Islet of Langerhans (tissue), 1 donor: ENCODE data around the gene PRR22.
"Not testable (repeated sequence)": the region's sequence is repeated elsewhere in the genome, so short reads cannot be mapped to it uniquely, and the experiment has no call there.

Experiments
- FAIRE-seq: peaks from one replicate; lab custom pipeline; 2011; peaks lifted over from hg19 to GRCh38; lab: Jason Lieb, UNC

The PRR22 gene

GRCh38 chr19:5790559-5791520 is 6.3 kb upstream of the PRR22 start, which contains the start of gene DUS3L:
Gene DUS3L, minus strand, starts transcription at chr19:5791163. Its CDS starts 22 bp downstream, at chr19:5791141.
- peak; percentile 86 for FAIRE-seq

DNA sequence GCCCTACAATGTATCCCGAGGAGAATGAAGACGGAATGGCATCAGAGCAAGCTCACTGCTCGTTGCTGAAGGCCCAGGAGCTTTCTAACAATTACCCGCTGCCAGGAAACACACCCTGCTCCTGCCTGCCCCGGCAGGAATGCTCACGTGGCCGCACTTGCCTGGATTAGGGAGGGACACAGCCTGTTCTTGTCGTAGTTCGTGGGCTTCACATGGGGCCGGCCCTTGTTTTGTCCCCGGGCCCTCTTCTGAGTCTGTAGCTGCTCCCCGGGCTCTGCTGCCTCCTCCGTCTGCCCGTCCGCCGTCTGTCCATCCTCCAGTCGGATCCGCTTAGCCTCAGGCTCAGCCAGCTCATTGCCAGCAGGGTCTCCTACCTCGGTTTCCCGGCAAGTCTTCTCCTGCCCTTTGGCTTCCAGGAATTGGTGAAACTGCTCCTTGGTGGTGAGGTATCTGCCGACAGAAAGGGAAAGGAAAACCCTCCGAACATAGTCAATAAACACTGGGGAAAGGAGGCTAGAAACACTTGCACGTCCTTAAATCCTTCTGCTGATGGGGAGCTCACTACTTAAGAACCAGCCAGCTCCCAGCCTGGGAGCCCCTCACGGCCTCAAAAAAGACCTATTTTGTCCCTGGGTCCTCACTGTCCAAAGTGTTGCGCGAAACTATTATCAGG is 5.5 kb upstream of the PRR22 start:
- FAIRE-seq, result no peak

DNA sequence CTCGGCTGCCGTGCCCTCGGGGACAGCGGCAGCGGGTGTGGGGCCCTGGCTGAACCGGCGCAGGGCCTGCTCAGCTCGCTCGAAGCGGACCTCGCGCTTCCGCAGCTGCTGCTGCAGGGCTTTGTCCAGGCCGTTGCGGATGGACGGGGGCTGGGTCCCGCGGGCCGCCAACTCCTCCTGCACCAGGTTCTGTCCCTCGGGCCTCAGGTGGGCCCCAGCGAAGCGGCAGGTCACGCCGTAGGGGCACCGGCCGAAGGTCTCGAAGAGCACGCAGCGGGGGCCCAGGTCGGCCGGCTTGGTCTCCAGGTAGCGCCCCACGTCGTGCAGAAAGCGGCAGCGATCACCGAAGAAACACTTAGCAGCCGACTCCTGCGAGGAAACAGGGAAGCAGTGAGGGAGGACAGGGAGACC is 4.8 kb upstream of the PRR22 start:
- FAIRE-seq, result no peak

DNA sequence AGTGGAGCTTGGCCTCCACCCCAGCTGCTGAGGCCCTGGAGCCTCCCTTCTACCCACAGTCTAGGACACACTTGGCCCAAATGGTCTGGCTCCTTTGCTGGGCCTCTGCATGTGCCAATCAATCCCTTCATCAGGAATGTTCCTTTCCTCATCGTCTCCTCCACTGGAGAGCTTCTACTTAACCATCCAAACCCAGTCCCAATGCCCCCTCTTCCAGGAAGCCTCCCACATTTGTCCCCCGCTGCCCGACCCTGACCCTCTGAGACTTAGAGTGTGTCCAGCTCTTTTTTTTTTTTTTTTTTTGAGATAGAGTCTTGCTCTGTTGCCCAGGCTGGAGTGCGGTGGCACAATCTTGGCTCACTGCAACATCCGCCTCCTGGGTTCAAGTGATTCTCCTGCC is 3.9 kb upstream of the PRR22 start:
- FAIRE-seq, result no peak

GRCh38 chr19:5787409-5788182 is 3.0 kb upstream of the PRR22 start:
- no peak for FAIRE-seq

DNA sequence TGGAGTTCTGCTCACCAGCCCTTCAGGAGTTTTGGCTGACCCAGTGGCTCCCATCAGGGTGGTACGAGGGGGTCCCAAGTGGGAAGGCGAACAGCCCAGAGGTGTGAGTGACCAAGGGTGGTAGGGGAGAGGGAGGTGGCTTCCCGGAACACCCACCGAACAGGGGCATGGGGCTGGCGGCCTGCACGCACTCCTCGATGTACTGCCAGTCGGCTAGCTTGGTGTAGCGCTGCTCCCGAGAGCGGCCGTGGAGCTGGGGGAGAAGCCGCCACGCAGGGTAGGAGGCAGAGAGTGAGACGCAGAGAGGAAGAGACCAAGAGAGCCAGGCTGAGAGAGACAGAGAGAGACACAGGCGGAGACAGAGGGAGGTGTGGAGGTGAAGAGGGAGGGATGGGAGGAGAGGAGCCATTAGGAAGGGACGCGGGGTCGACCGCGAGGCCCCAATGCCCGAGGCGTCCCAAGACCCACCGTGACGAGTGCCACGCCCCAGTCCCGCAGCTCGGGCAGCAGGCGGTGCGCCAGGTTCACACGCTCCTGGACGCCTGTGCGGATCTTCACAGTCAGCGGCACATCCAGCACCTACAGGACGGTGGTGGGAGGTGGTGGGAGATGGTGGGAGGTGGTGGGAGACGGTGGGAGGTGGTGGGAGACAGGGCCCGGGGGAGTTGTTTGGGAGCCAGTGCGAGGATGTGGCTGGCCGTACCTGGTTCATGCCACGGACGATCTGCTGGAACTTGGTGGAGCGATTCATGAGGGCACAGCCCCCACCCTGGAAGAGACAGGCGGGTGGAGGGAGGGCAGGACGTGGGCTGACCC is 2.3 kb upstream of the PRR22 start:
- no peak for FAIRE-seq

GRCh38 chr19:5785423-5785822 is 877 bp upstream of the PRR22 start:
- FAIRE-seq, result no peak

DNA sequence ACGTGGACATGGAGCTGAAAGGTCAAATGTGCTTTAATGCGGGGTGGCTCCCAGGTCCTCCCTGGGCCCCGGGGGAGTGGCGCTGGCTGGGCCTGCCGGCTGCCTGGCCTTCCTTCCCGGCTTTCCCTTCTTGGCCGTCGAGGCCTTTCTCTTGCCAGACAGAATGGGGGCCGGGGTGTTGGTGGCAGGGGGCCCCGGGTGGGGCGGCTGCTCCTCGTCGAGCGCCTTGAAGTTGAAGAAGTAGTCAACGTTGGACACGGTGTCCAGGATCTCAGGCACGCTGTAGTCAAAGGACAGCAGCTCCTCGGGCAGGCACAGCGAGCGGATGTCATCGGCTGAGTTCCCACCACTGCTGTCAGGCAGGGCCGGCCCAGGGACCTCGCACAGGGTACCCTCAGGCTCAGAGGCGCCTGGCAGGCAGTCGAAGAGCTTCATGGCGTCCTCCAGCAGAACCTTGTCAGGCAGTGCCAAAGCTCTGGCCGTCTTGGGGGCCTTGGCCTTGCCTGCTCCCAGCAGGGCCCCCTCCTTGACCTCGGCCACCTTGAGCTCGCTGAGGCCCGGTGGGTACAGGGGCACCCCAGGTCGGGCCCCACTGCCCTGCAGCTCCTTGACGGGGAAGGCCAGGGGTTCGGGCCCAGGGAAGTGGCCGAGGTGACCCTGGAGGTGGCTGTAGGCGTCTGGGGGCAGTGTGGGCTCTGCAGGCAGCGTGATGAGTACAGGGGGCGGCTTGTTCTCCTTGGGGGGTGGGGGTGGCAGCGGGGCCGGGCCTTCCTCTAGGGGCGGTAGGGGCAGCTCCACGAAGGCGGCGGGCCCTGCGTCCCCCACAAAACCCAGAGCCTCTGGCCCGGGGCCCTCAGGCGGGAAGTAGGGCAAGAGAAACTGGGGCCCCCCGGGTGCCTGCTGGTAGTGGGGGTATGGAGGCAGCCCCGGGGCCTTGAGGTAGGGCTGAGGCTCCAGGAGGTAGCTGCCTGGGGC is 1.3 kb downstream of the PRR22 start:
- no peak for FAIRE-seq

GRCh38 chr19:5782322-5782721 is 2.2 kb downstream of the PRR22 start:
- no peak for FAIRE-seq

DNA sequence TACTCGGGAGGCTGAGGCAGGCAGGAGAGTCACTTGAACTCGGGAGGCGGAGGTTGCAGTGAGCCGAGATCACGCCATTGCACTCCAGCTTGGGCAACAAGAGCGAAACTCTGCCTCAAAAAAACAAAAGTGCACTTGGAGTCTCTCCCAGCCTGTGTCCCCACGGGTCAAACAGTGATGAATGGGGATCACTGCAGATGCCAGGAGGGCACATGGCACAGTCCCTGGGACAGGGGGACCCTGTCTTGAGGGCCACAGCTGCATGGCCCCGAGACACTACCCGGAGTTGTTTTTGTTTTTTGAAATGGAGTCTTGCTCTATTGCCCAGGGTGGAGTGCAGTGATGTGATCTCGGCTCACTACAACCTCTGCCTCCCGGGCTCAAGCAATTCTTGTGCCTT is 3.6 kb downstream of the PRR22 start:
- not testable (repeated sequence) for FAIRE-seq

DNA sequence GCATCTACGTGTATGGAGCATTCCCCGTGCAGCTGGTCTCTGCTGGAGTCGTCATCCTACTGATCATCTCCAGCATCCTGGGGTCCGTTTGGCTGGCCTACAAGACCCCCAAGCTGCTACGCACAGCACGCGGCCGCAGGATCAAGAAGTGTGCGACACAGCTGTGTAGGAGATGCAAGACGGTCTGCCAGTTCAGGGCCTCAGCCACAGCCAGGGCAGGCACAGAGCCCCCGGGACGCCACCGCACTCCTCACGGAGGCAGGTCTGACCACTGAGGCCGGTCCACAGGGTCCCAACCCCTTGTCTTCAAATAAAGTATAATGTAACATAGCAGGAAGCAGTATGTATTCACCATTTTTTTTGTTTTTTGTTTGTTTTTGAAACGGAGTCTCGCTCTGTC is 6.1 kb downstream of the PRR22 start:
- no peak for FAIRE-seq

- FAIRE-seq, result no peak
These were observed 8.8 kb downstream of the PRR22 start for GRCh38 chr19:5775668-5776309.

DNA sequence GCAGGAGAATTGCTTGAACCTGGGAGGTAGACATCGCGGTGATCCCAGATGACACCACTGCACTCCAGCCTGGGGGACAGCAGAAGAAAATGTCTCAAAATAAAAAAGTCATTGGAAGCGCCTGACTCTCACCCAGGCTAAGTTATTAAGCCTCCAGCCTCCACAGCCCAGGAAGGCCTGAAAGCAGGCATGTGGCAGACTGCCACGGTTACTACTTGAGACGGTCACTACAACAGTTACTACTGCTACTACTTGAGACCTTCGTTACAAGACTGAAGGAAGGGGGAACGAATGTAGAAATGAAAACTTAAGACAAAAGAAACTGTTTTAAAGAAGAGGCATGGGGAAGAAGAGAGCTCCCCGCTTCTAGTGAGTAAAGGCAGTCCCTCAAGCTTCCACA is 9.6 kb downstream of the PRR22 start:
- FAIRE-seq, result no peak

- FAIRE-seq, result no peak
These were observed 11.3 kb downstream of the PRR22 start for GRCh38 chr19:5773276-5773675.

- no peak for FAIRE-seq
These were observed 12.1 kb downstream of the PRR22 start for GRCh38 chr19:5772416-5772815.

- no peak for FAIRE-seq
These were observed 16.6 kb downstream of the PRR22 start for GRCh38 chr19:5767949-5768348.

- no peak for FAIRE-seq
These were observed 19.3 kb downstream of the PRR22 start for GRCh38 chr19:5765220-5765619.

DNA sequence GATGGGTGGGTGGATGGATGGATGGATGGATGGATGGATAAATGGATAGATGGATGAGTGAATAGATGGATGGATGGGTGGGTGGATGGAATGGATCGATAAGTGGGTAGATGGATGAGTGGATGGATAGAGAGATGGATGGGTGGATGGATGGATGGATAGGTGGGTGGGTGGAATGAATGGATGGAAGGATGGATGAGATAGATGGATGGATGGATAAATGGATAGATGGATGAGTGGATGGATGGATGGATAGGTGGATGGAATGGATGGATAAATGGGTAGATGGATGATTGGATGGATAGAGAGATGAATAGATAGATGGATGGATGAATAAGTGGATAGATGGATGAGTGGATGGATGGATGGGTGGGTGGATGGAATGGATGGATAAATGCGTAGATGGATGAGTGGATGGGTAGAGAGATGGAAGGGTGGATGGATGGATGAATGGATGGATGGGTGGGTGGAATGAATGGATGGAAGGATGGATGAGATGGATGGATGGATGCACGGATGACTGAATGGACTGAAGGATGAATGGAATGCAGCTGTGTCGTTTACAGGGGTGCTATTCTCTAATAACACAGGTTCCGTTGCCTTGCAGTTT is 21.8 kb downstream of the PRR22 start:
- FAIRE-seq, result no peak

GRCh38 chr19:5753743-5754142 is 30.8 kb downstream of the PRR22 start:
- no peak for FAIRE-seq

DNA sequence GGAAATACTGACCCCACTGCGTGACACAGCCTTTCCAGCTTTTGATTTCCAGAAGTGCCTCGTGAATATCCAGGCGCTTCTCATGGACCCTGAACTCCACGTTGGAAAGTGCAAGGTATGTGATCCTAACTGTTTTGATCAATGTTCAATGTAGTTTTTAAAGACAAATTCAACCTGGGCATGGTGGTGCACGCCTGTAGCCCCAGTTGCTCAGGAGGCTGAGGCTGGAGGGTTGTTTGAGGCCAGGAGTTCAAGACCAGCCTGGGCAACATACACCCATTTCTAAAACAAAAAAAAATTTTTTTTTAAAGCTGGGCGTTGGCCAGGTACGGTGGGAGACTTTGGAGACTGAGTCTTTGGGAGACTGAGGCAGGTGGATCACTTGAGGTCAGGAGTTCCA is 32.8 kb downstream of the PRR22 start:
- no peak for FAIRE-seq
